ENCODE measurements around the gene TFAP2C. TPM values are rescaled to one million over a fixed set of nuclear protein-coding genes. Genes with fewer than 3 reads are reported as not detected.

TFAP2C gene
- total RNA-seq, 4 donors from 2014 or later: 2.7 to 13.7 (median 7.2) TPM

DNA sequence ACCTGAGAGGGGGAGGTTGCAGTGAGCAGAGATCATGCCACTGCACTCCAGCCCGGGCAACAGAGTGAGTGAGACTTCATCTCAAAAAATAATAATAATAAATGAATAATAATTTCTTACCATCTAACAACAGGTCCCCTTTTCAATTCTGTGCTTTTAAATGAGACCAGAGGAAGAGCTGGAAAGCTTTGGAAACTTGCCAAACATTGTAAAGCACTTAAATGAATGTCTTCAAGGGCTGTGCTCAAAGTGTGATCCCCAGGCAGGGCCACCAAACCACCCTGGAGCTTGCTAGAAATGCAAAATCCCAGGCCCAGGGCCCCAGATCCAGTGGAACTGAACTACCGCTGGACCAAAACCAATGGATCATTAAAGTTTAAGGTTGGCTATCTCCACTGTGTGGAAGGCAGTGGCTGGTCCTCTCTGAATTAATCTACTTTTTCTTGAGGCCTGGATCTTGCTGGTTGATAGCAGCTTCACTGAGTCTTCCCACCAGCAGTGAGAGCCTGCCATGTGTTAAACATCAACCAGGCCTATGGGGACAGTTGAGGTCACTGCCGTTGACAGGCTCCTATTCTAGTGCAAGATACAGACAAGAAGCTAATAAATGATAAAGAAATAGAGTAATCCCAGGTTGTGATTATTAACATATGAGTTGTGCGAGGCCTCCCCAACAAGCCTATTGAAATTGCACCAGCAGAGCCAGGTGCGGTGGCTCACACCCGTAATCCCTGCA lies 23.7 kb upstream of the TFAP2C start:
- DNase-seq (ENCODE audit: low spot score): no peak
- ATAC-seq (ENCODE audit: low FRiP score): no peak
- TF ChIP-seq, protein P1, sequence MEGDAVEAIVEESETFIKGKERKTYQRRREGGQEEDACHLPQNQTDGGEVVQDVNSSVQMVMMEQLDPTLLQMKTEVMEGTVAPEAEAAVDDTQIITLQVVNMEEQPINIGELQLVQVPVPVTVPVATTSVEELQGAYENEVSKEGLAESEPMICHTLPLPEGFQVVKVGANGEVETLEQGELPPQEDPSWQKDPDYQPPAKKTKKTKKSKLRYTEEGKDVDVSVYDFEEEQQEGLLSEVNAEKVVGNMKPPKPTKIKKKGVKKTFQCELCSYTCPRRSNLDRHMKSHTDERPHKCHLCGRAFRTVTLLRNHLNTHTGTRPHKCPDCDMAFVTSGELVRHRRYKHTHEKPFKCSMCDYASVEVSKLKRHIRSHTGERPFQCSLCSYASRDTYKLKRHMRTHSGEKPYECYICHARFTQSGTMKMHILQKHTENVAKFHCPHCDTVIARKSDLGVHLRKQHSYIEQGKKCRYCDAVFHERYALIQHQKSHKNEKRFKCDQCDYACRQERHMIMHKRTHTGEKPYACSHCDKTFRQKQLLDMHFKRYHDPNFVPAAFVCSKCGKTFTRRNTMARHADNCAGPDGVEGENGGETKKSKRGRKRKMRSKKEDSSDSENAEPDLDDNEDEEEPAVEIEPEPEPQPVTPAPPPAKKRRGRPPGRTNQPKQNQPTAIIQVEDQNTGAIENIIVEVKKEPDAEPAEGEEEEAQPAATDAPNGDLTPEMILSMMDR (IDR thresholded peaks at IDR 0.05): no peak

DNA sequence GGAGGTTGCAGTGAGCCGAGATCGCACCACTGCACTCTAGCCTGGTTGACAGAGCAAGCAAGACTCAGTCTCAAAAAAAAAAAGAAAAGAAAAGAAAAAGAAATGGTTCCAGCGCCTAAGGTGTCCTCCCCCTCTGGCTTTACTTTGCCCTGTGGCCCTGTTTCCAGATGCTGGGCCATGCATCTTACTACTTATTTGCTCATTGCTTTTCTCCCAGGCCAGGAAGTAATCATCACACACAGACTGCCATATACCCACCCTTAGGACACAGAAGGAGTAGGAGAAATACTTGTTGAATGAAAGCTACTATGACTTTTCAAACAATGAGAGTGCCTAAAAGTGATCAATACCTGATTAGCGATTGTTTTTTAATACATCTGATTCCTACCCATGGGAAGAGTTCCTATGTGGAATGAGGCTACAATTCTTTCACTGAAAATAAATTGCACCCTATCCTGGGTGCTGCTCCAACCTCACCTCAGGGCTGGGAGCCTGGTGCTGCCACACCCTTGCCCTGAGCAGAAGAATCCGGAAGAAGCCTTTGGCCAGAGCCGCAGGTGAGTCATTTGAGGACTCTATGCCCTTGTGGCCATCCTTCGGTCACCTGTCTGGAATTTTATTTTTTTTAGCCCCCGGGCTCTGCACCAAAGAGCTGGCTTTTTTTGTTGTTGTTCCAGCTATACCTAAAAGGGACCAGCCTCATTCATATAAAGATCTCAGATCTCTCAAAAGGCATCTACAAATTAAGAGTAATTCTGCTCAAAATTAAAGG lies 22.7 kb upstream of the TFAP2C start:
- DNase-seq (ENCODE audit: low spot score) (no peak), ATAC-seq (ENCODE audit: low FRiP score) (no peak)
- TF ChIP-seq, protein P1 (IDR thresholded peaks at IDR 0.05): no peak

DNA sequence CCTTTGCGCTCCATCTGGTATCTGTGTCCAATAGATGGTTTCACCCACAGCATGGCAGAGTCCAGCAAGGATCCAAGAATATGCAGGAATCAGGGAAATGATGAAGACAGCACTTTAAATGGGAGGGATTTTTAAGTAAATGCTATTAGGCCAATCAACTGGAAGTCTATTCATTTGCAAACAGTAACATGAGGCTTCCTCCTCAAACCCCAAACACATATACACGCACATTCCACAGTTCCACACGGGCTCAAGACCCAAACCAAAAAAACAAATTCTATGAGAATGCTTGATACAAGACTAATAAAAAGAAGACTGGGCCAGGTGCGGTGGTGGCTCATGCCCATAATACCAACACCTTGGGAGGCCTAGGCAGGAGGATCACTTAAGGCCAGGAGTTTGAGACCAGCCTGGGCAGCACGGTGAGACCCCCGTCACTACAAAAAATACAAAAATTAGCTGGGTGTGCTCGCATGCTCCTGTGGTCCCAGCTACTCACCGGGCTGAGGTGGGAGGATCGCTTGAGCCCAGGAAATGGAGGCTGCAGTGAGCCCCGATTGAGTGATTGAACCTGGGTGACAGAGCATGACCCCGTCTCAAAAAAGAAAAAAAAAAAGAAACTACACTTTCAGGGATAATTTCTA lies 21.9 kb upstream of the TFAP2C start:
- TF ChIP-seq, protein P1 (IDR thresholded peaks at IDR 0.05): no peak
- DNase-seq (ENCODE audit: low spot score) (no peak), ATAC-seq (ENCODE audit: low FRiP score) (no peak)

DNA sequence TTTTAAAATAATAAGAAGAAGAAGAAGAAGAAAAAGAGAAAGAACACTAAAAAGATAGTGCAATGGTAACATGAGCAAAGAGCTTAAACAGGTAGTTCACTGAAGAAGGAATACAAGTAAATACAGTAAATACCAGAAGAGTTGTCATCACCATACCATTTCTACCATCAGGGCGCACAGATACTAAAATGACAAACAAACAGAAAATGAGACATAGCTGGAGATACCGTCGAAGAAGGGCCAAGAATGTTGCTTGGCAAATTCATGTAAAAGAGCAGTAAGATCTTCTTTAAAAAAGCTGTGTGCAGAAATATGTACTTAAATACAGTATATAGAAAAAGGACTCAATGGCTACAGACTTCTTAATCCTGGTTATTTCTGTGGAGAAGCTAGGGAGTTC lies 20.7 kb upstream of the TFAP2C start:
- ATAC-seq (ENCODE audit: low FRiP score): no peak
- no peak for DNase-seq (ENCODE audit: low spot score)
- TF ChIP-seq, protein P1 (IDR thresholded peaks at IDR 0.05): no peak

DNA sequence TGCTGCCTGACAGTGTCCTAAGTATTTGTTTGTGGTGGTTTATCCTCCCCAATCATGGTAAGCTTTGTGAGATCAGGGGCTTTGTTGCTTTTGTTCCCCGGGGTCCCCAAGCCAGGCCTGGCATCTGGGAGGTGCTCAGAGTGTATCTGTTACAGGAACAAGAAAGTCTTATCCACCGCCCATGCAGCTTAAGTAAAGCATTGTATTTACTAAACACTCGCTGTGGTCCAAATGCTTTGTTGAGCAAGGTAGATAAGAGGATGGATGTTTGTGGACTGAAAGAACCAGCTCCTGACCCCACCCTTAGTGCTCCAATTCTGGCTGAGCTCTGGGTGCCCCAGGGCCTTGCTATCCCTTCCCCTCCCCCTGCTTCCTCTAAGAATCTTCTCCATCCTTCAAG lies 19.8 kb upstream of the TFAP2C start:
- TF ChIP-seq, protein P1 (IDR thresholded peaks at IDR 0.05): no peak
- ATAC-seq (ENCODE audit: low FRiP score): no peak

DNA sequence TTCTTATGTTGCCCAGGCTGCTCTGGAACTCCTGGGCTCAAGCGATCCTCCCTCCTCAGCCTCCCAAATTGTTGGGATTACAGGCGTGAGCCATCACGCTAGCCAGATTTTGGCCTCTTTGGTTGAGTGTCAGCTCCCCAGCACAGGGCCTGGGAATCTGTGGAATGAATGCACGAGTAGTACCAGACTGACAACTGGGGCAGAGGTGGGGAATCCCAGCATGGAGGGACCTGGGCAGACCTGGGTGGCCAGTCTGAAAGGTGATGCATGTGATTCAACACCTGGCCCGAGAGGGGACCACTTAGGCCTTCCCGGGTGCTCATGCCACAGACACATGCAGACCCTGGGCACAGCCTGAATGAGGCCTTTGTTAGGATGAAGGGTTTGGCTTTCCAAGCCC lies 19.0 kb upstream of the TFAP2C start:
- DNase-seq (ENCODE audit: low spot score) (no peak), ATAC-seq (ENCODE audit: low FRiP score) (no peak)
- TF ChIP-seq, protein P1 (IDR thresholded peaks at IDR 0.05): no peak

More for the DNA sequence above, 19.8 kb upstream of the TFAP2C start:
- no peak for DNase-seq (ENCODE audit: low spot score)

Data from omental fat pad (tissue), 4 donors.